ENCODE results near the gene TLN1. TPM values are rescaled to one million over a fixed set of nuclear protein-coding genes. Genes with fewer than 3 reads are reported as not detected.
A peak's percentile ranks its signal among the peaks of the same experiment; 100 is the strongest.

The TLN1 gene
- total and polyA plus RNA-seq, 2 experiments from 2014 or later = 198 to 527 TPM

DNA sequence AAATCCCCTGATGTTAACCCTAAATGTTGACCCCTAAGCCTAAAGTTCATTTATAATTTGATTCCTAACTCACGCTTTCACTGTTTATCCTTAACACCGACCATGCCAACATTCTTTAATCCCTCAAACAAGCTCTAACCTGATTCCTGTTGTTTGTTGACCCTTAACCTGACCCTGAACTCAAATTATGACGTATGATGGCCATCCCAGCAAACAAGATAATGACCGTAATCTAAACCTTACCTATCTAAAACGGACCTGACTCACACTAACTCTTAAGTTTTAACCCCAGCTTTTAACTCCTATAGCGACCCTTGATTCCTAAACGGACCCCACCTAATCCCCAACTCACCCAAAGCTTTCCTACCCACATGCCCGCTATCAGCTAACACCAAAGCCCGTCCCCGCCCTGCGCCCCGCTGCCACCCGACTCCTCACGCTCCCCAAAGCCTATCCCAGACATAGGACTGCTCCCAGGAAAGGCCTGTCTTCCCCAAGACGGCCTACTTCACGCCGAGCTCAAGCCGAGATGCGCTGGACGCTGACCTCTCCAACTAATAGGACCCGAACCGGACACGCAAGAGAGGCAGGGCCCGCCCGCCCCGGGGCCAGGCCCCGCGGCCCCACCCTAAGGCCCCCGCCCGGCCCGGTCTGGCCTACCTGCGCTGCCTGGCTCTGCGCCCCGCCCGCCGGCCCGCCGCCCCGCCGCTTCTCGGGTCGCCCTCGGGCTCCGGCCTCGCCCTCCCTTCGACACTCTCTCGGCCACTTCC lies 395 bp downstream of the TLN1 start:
- H3K9me3 ChIP-seq (ENCODE audit: low read depth) = no peaks in the 10 kb centered on the region
- H2AFZ ChIP-seq = no peak overlapping the region
- peaks cover 88% of the 10 kb centered on the region for H3K79me2 ChIP-seq (ENCODE audit: insufficient read depth)
- no peaks in the 10 kb centered on the region for H3K27me3 ChIP-seq (replicated peaks; ENCODE audit: insufficient read depth)
- H3K9me2 ChIP-seq (ENCODE audit: insufficient read depth) = no peaks in the 10 kb centered on the region
- H3K36me3 ChIP-seq (ENCODE audit: low read depth) = peaks cover 22% of the 10 kb centered on the region
- H3K4me2 ChIP-seq (ENCODE audit: unreplicated experiment) = peak overlapping the region; percentile 100
- peaks cover 78% of the 10 kb centered on the region for H3F3A ChIP-seq (ENCODE audit: insufficient read depth)
- no peak for DNase-seq
- WGBS, 2 experiments (ENCODE audit: low coverage in 1 of 2, low lambda C conversion rate in 2 of 2, missing lambda C conversion rate in 2 of 2) = 0 to 1% methylated on average over 29 to 43 of the region's 47 CpGs
- TF ChIP-seq EZH2 (IDR thresholded peaks at IDR 0.05; ENCODE audit: insufficient read depth, poor library complexity, severe bottlenecking) = no peak
- no peak for TF ChIP-seq EZH2phosphoT487 (IDR thresholded peaks at IDR 0.05; ENCODE audit: insufficient read depth, low read depth)
- peak overlapping the region; percentile 89 for H3K27ac ChIP-seq
- in situ Hi-C loops (cut with MboI) = no loop called here
- H3K9ac ChIP-seq = peak overlapping the region; percentile 95
- H4K20me1 ChIP-seq (ENCODE audit: insufficient read depth) = no peaks in the 10 kb centered on the region
- H3K4me3 ChIP-seq = peak overlapping the region; percentile 96
- H3K4me1 ChIP-seq (ENCODE audit: insufficient read depth) = peaks cover 48% of the 10 kb centered on the region

DNA sequence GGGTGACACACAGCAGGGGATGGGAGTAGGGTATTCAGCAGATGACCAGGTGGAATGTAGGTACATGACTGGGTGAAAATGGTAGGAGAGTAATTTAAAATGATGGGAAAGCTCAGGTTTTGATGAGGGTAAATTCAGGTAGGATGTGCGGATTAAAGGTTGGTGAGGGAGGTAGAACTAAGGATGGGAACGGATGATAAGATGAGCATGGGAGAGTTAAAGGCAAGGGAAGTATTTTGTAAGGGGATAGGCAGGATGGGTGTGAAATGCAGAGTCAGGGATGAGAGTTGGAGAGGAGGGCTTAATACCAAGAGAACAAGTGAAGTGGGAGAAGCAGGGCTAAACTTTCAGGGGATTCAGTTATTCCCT lies 1.5 kb downstream of the TLN1 start:
- TF ChIP-seq EZH2phosphoT487 (IDR thresholded peaks at IDR 0.05; ENCODE audit: insufficient read depth, low read depth) (no peak), EZH2 (IDR thresholded peaks at IDR 0.05; ENCODE audit: insufficient read depth, poor library complexity, severe bottlenecking) (no peak)
- Histone ChIP-seq H3K27ac (peak overlapping the region; percentile 89), H4K20me1 (ENCODE audit: insufficient read depth) (no peaks in the 10 kb centered on the region), H3K79me2 (ENCODE audit: insufficient read depth) (peaks cover 89% of the 10 kb centered on the region), H3K4me2 (ENCODE audit: unreplicated experiment) (peak overlapping the region; percentile 100), H3K27me3 (replicated peaks; ENCODE audit: insufficient read depth) (no peaks in the 10 kb centered on the region), H2AFZ (no peak overlapping the region), H3F3A (ENCODE audit: insufficient read depth) (peaks cover 72% of the 10 kb centered on the region), H3K9me3 (ENCODE audit: low read depth) (no peaks in the 10 kb centered on the region), H3K9me2 (ENCODE audit: insufficient read depth) (no peaks in the 10 kb centered on the region), H3K4me3 (peak overlapping the region; percentile 96), H3K4me1 (ENCODE audit: insufficient read depth) (peaks cover 51% of the 10 kb centered on the region), H3K36me3 (ENCODE audit: low read depth) (peaks cover 15% of the 10 kb centered on the region), H3K9ac (peak overlapping the region; percentile 95)
- no peak for DNase-seq
- 51 to 54% methylated on average over 2 of the region's 2 CpGs for WGBS, 2 experiments (ENCODE audit: low coverage in 1 of 2, low lambda C conversion rate in 2 of 2, missing lambda C conversion rate in 2 of 2)
- in situ Hi-C loops (cut with MboI) = no loop called here

DNA sequence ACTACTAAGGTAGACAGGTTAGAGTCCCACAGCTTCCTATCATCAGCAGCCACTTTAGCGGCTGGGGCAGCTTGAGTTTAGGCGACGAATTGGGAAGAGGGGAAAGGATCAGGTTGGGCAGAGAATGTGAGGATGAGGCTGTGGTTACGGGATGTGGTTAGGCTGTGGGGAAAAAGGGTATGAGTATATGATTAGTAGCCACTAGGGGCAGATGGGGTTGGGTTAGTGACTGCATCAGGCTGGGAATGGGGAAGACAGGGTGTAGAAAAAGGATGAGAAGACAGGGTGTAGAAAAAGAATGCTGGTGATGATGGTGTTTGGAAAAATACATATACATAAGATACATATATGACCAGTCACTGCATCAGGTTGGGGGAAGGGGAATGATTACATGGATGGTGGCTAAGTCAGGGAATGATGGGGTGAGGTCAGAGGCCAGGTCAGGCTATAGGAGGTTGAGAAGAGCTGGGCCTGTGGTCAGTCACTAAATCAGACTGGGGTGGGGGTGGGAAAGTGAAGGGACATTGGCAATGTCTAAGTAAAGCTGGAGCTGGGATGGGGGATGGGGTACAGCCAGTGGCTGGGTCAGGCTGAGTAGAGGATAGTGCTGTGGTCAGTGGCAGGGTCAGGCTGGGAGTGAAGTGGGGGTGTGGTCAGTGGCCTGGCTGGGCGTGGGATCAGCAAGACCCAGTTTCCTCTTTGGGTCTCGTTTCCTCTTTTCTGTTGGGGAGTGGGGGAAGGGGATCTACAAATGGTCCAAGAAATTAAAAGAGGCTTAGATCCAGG lies 2.1 kb downstream of the TLN1 start:
- no peak overlapping the region for H2AFZ ChIP-seq
- peaks cover 51% of the 10 kb centered on the region for H3K4me1 ChIP-seq (ENCODE audit: insufficient read depth)
- no peaks in the 10 kb centered on the region for H3K9me3 ChIP-seq (ENCODE audit: low read depth)
- H3K9me2 ChIP-seq (ENCODE audit: insufficient read depth) = no peaks in the 10 kb centered on the region
- no peaks in the 10 kb centered on the region for H4K20me1 ChIP-seq (ENCODE audit: insufficient read depth)
- peak overlapping the region; percentile 95 for H3K9ac ChIP-seq
- peak; percentile 94 for DNase-seq
- TF ChIP-seq EZH2phosphoT487 (IDR thresholded peaks at IDR 0.05; ENCODE audit: insufficient read depth, low read depth) = no peak
- no peak for TF ChIP-seq EZH2 (IDR thresholded peaks at IDR 0.05; ENCODE audit: insufficient read depth, poor library complexity, severe bottlenecking)
- H3K79me2 ChIP-seq (ENCODE audit: insufficient read depth) = peaks cover 89% of the 10 kb centered on the region
- peaks cover 68% of the 10 kb centered on the region for H3F3A ChIP-seq (ENCODE audit: insufficient read depth)
- H3K27me3 ChIP-seq (replicated peaks; ENCODE audit: insufficient read depth) = no peaks in the 10 kb centered on the region
- peaks cover 13% of the 10 kb centered on the region for H3K36me3 ChIP-seq (ENCODE audit: low read depth)
- H3K4me2 ChIP-seq (ENCODE audit: unreplicated experiment) = peak overlapping the region; percentile 100
- 0 to 1% methylated on average over 6 of the region's 6 CpGs for WGBS, 2 experiments (ENCODE audit: low coverage in 1 of 2, low lambda C conversion rate in 2 of 2, missing lambda C conversion rate in 2 of 2)
- H3K27ac ChIP-seq = peak overlapping the region; percentile 89
- peak overlapping the region; percentile 96 for H3K4me3 ChIP-seq
- in situ Hi-C loops (cut with MboI) = no loop called here

DNA sequence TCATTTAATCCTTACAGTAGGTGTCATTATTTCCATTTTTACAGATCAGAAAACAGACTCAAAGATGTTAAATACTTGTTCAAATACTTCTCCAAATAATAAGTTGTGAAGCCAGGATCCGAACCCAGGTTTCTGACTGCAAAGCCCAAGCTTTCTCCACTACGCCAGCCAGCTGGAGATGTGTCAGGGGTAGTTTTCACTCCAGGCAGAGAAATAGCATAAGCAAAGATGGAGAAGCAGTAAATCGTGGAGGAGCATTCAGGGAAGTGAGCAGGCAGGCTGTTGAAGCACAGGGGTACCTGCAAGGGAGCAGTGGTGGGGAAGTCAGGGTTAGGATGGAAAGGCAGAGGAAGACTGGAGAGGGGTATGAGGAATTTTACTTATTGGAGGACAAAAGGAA lies 2.9 kb downstream of the TLN1 start:
- H2AFZ ChIP-seq = no peak overlapping the region
- no peaks in the 10 kb centered on the region for H3K27me3 ChIP-seq (replicated peaks; ENCODE audit: insufficient read depth)
- H3K4me1 ChIP-seq (ENCODE audit: insufficient read depth) = peaks cover 45% of the 10 kb centered on the region
- 26 to 27% methylated on average over 3 of the region's 3 CpGs for WGBS, 2 experiments (ENCODE audit: low coverage in 1 of 2, low lambda C conversion rate in 2 of 2, missing lambda C conversion rate in 2 of 2)
- peaks cover 89% of the 10 kb centered on the region for H3K79me2 ChIP-seq (ENCODE audit: insufficient read depth)
- no peaks in the 10 kb centered on the region for H3K9me3 ChIP-seq (ENCODE audit: low read depth)
- H3K36me3 ChIP-seq (ENCODE audit: low read depth) = peaks cover 15% of the 10 kb centered on the region
- H3K4me3 ChIP-seq = peak overlapping the region; percentile 96
- H3K9ac ChIP-seq = peak overlapping the region; percentile 95
- TF ChIP-seq EZH2phosphoT487 (IDR thresholded peaks at IDR 0.05; ENCODE audit: insufficient read depth, low read depth) (no peak), EZH2 (IDR thresholded peaks at IDR 0.05; ENCODE audit: insufficient read depth, poor library complexity, severe bottlenecking) (no peak)
- H3F3A ChIP-seq (ENCODE audit: insufficient read depth) = peaks cover 65% of the 10 kb centered on the region
- peak overlapping the region; percentile 89 for H3K27ac ChIP-seq
- H4K20me1 ChIP-seq (ENCODE audit: insufficient read depth) = no peaks in the 10 kb centered on the region
- DNase-seq = peak; percentile 39
- H3K9me2 ChIP-seq (ENCODE audit: insufficient read depth) = no peaks in the 10 kb centered on the region
- in situ Hi-C loops (cut with MboI) = no loop called here
- peak overlapping the region; percentile 100 for H3K4me2 ChIP-seq (ENCODE audit: unreplicated experiment)
